Pulmonary artery endothelial cell (primary cell): ENCODE results near the gene LSM5. TPM values are rescaled to one million over a fixed set of nuclear protein-coding genes. Genes with fewer than 3 reads are reported as not detected.

Experiments
- DNase-seq: peaks from one replicate; pipeline ENCODE4 v3.0.0-alpha.2; 2011; ENCODE audit warnings: low read depth, low spot score
- total RNA-seq: library from RNA; depleted of rRNA; stranded (reverse); fragments of >200 nt; gene quantifications from 2 replicates; pipeline ENCODE4 v1.2.3, GENCODE V29; 2014

LSM5 gene
- 23.1 and 25.0 TPM in 2 replicates for total RNA-seq

GRCh38 chr7:32490127-32490796 lies at the start of gene LSM5:
Gene LSM5, minus strand, starts transcription at chr7:32490380. Its CDS starts 15 bp downstream, at chr7:32490365.
- DNase-seq = peak; percentile 84

GRCh38 chr7:32539366-32539765 lies 49.2 kb upstream of the LSM5 start:
- no peak for DNase-seq

GRCh38 chr7:32537760-32538159 lies 47.6 kb upstream of the LSM5 start:
- no peak for DNase-seq

- DNase-seq = peak; percentile 48
These were observed 46.4 kb upstream of the LSM5 start for GRCh38 chr7:32536585-32536984.

- DNase-seq = no peak
These were observed 45.8 kb upstream of the LSM5 start for GRCh38 chr7:32536016-32536415.

- DNase-seq = no peak
These were observed 45.1 kb upstream of the LSM5 start for GRCh38 chr7:32535162-32535702.

GRCh38 chr7:32533276-32534029 lies 43.3 kb upstream of the LSM5 start:
- no peak for DNase-seq

- no peak for DNase-seq
These were observed 42.5 kb upstream of the LSM5 start for GRCh38 chr7:32532716-32533115.

GRCh38 chr7:32532086-32532485 lies 41.9 kb upstream of the LSM5 start:
- no peak for DNase-seq

- no peak for DNase-seq
These were observed 41.2 kb upstream of the LSM5 start for GRCh38 chr7:32531402-32531801.

- no peak for DNase-seq
These were observed 35.7 kb upstream of the LSM5 start for GRCh38 chr7:32525839-32526238.

- no peak for DNase-seq
These were observed 34.5 kb upstream of the LSM5 start for GRCh38 chr7:32524631-32525030.

- DNase-seq = no peak
These were observed 32.8 kb upstream of the LSM5 start for GRCh38 chr7:32522746-32523530.

GRCh38 chr7:32519763-32520162 lies 29.6 kb upstream of the LSM5 start:
- no peak for DNase-seq

- no peak for DNase-seq
These were observed 28.5 kb upstream of the LSM5 start for GRCh38 chr7:32518534-32519140.

- no peak for DNase-seq
These were observed 26.4 kb upstream of the LSM5 start for GRCh38 chr7:32516551-32517100.

- DNase-seq = no peak
These were observed 25.8 kb upstream of the LSM5 start for GRCh38 chr7:32515890-32516550.

- DNase-seq = no peak
These were observed 23.0 kb upstream of the LSM5 start for GRCh38 chr7:32513210-32513609.

- DNase-seq = no peak
These were observed 21.6 kb upstream of the LSM5 start for GRCh38 chr7:32511791-32512190.

GRCh38 chr7:32507414-32507813 lies 17.2 kb upstream of the LSM5 start:
- DNase-seq = no peak
